ENCODE measurements around the gene MOV10L1.
A peak's percentile ranks its signal among the peaks of the same experiment; 100 is the strongest.
"Not testable (repeated sequence)": the region's sequence is repeated elsewhere in the genome, so short reads cannot be mapped to it uniquely, and the experiment has no call there.

Gene MOV10L1

GRCh38 chr22:50165436-50166123 lies 75.8 kb downstream of the MOV10L1 start:
- no peak for DNase-seq

- DNase-seq: no peak
These were observed 78.1 kb downstream of the MOV10L1 start for GRCh38 chr22:50167689-50168489.

- DNase-seq: not testable (repeated sequence)
These were observed 78.8 kb downstream of the MOV10L1 start for GRCh38 chr22:50168490-50169180.

- no peak for DNase-seq
These were observed 79.5 kb downstream of the MOV10L1 start for GRCh38 chr22:50169181-50169759.

GRCh38 chr22:50169774-50170341 lies 80.1 kb downstream of the MOV10L1 start:
- no peak for DNase-seq

GRCh38 chr22:50170453-50171318 lies 80.9 kb downstream of the MOV10L1 start, which contains the start of gene PANX2:
Gene PANX2 (plus strand): TSS chr22:50170731. CDS start chr22:50170731, 0 bp downstream.
- DNase-seq: peak; percentile 15

GRCh38 chr22:50171319-50171964 lies 81.6 kb downstream of the MOV10L1 start:
- no peak for DNase-seq

GRCh38 chr22:50171965-50172421 lies 82.2 kb downstream of the MOV10L1 start:
- DNase-seq: no peak

GRCh38 chr22:50173311-50173982 lies 83.6 kb downstream of the MOV10L1 start:
- DNase-seq: no peak

GRCh38 chr22:50173983-50174355 lies 84.2 kb downstream of the MOV10L1 start:
- no peak for DNase-seq

GRCh38 chr22:50174382-50175190 lies 84.8 kb downstream of the MOV10L1 start:
- no peak for DNase-seq

GRCh38 chr22:50175191-50175461 lies 85.3 kb downstream of the MOV10L1 start:
- DNase-seq: no peak

- DNase-seq: no peak
These were observed 86.4 kb downstream of the MOV10L1 start for GRCh38 chr22:50175921-50176849.

- no peak for DNase-seq
These were observed 87.2 kb downstream of the MOV10L1 start for GRCh38 chr22:50176850-50177536.

- no peak for DNase-seq
These were observed 88.0 kb downstream of the MOV10L1 start for GRCh38 chr22:50177537-50178470.

GRCh38 chr22:50178471-50178864 lies 88.7 kb downstream of the MOV10L1 start:
- no peak for DNase-seq

Measured in midbrain (tissue), 1 donor.